ENCODE results near the gene AJAP1. TPM values are rescaled to one million over a fixed set of nuclear protein-coding genes. Genes with fewer than 3 reads are reported as not detected.

The AJAP1 gene
- total RNA-seq, 1 experiment from 2014 or later: not detected

- no peak for ATAC-seq
- in situ Hi-C loops (cut with HindIII; ENCODE audit: low pct_unique_long_range_greater_than_20kb, low sequenced_read_pairs): no loop called here
- no peak for DNase-seq (ENCODE audit: low read depth, low spot score)
Measured at GRCh38 chr1:4611563-4612341, 42.7 kb upstream of the AJAP1 start.

GRCh38 chr1:4612991-4613390 lies 41.4 kb upstream of the AJAP1 start:
- CTCF ChIA-PET: no interaction called here
- Histone ChIP-seq H3K36me3 (ENCODE audit: control insufficient read depth, insufficient read depth, low read length) (no peaks in the 10 kb centered on the region), H3K9me3 (ENCODE audit: control insufficient read depth, insufficient read depth, low read depth, low read length) (no peaks in the 10 kb centered on the region; the same call in 1 of the 2 replicates), H3K27me3 (ENCODE audit: control insufficient read depth, insufficient read depth, low read length) (no peaks in the 10 kb centered on the region; the same call in 1 of the 2 replicates), H3K27ac (ENCODE audit: low read length) (no peak overlapping the region), H3K4me3 (ENCODE audit: low read depth in 2 of 2, low read length in 2 of 2) (no peak overlapping the region), H3K4me1 (ENCODE audit: control insufficient read depth, insufficient read depth, low read length) (no peaks in the 10 kb centered on the region)
- ATAC-seq: no peak
- no peak for DNase-seq (ENCODE audit: low read depth, low spot score)
- intact Hi-C loops (cut with micrococcal nuclease; ENCODE audit: unreplicated experiment): no loop called here
- no TSS peak for BruUV-seq (replicated peaks)
- in situ Hi-C loops (cut with HindIII; ENCODE audit: low pct_unique_long_range_greater_than_20kb, low sequenced_read_pairs): no loop called here
- POLR2A ChIA-PET: no interaction called here
- no peak for TF ChIP-seq POLR2AphosphoS5 (IDR thresholded peaks at IDR 0.05; ENCODE audit: low read depth, low read length)
- no peak for TF ChIP-seq SIN3A (IDR thresholded peaks at IDR 0.05; ENCODE audit: borderline replicate concordance, insufficient read depth, low read depth, low read length)
- TF ChIP-seq CTCF (IDR thresholded peaks at IDR 0.05): no peak
- TF ChIP-seq TCF7L2 (IDR thresholded peaks at IDR 0.05; ENCODE audit: low read depth, low read length): no peak
- no peak for TF ChIP-seq REST (IDR thresholded peaks at IDR 0.05; ENCODE audit: insufficient read depth in 1 of 2, low read depth in 2 of 2, low read length in 1 of 2)

More at GRCh38 chr1:4611563-4612341, 42.7 kb upstream of the AJAP1 start:
- ChIA-PET CTCF (no interaction called here), POLR2A (no interaction called here)
- Histone ChIP-seq H3K27me3 (ENCODE audit: control insufficient read depth, insufficient read depth, low read length) (no peaks in the 10 kb centered on the region; the same call in 1 of the 2 replicates), H3K4me3 (ENCODE audit: low read depth in 2 of 2, low read length in 2 of 2) (no peak overlapping the region), H3K4me1 (ENCODE audit: control insufficient read depth, insufficient read depth, low read length) (no peaks in the 10 kb centered on the region), H3K27ac (ENCODE audit: low read length) (no peak overlapping the region), H3K9me3 (ENCODE audit: control insufficient read depth, insufficient read depth, low read depth, low read length) (no peaks in the 10 kb centered on the region; the same call in 1 of the 2 replicates), H3K36me3 (ENCODE audit: control insufficient read depth, insufficient read depth, low read length) (no peaks in the 10 kb centered on the region)
- TF ChIP-seq TCF7L2 (IDR thresholded peaks at IDR 0.05; ENCODE audit: low read depth, low read length) (no peak), CTCF (IDR thresholded peaks at IDR 0.05) (no peak), POLR2AphosphoS5 (IDR thresholded peaks at IDR 0.05; ENCODE audit: low read depth, low read length) (no peak), SIN3A (IDR thresholded peaks at IDR 0.05; ENCODE audit: borderline replicate concordance, insufficient read depth, low read depth, low read length) (no peak), REST (IDR thresholded peaks at IDR 0.05; ENCODE audit: insufficient read depth in 1 of 2, low read depth in 2 of 2, low read length in 1 of 2) (no peak)
- BruUV-seq (replicated peaks): no TSS peak
- intact Hi-C loops (cut with micrococcal nuclease; ENCODE audit: unreplicated experiment): no loop called here

Data from Panc1 (cell line).